ENCODE measurements around the gene ZFC3H1. TPM values are rescaled to one million over a fixed set of nuclear protein-coding genes. Genes with fewer than 3 reads are reported as not detected.

ZFC3H1 gene
- total and polyA plus RNA-seq, 9 of the 15 experiments (the other 6 are each of a cell fraction or from before 2014, with no cell fraction given): 14.8 to 80.5 (median 22.1) TPM

GRCh38 chr12:71663561-71664410, at the start of gene ZFC3H1, which contains the start of gene THAP2 (continued):
- TF ChIP-seq ZMIZ1 (IDR thresholded peaks at IDR 0.05; ENCODE audit: low read depth in 2 of 2, low read length in 2 of 2) (0 out of 4 replicates have a peak, but pooled peaks of 1 of the 2 experiments have one; percentile 10), ZKSCAN8 (CRISPR knock-in tag; IDR thresholded peaks at IDR 0.05) (no peak), NR2C2 (CRISPR knock-in tag; IDR thresholded peaks at IDR 0.05) (peak; percentile 72), NR2C2 (tag; IDR thresholded peaks at IDR 0.05) (peak; percentile 96), ZNF165 (CRISPR knock-in tag; IDR thresholded peaks at IDR 0.05; ENCODE audit: borderline replicate concordance) (no peak), ZNF217 (CRISPR knock-in tag; IDR thresholded peaks at IDR 0.05) (no peak), HNRNPLL (IDR thresholded peaks at IDR 0.05; ENCODE audit: low read depth, low read length, poor library complexity, severe bottlenecking) (no peak), ZNF232 (CRISPR knock-in tag; IDR thresholded peaks at IDR 0.05) (no peak), SMAD1 (IDR thresholded peaks at IDR 0.05; ENCODE audit: low read depth, low read length, partially characterized antibody) (no peak), TOE1 (IDR thresholded peaks at IDR 0.05; ENCODE audit: borderline replicate concordance) (no peak), TOE1 (CRISPR knock-in tag; IDR thresholded peaks at IDR 0.05; ENCODE audit: borderline replicate concordance, low read depth) (0 out of 2 replicates have a peak, but pooled peaks have one; percentile 45), SETDB1 (IDR thresholded peaks at IDR 0.05; ENCODE audit: low read length) (no peak), NFE2L1 (tag; IDR thresholded peaks at IDR 0.05; ENCODE audit: borderline replicate concordance, low read depth) (no peak), IFI16 (CRISPR knock-in tag; IDR thresholded peaks at IDR 0.05) (no peak), TGIF2 (CRISPR knock-in tag; IDR thresholded peaks at IDR 0.05) (no peak), ZNF717 (CRISPR knock-in tag; IDR thresholded peaks at IDR 0.05) (no peak), ZEB2 (IDR thresholded peaks at IDR 0.05) (no peak; the same call in 1 of the 2 replicates), MED1 (CRISPR knock-in tag; IDR thresholded peaks at IDR 0.05; ENCODE audit: borderline replicate concordance) (no peak), RNF219 (CRISPR knock-in tag; IDR thresholded peaks at IDR 0.05) (no peak), PTTG1 (tag; IDR thresholded peaks at IDR 0.05; ENCODE audit: low read depth) (no peak)

Data from K562 (cell line).